PFSK-1 (cell line): ENCODE data around the gene VGLL4.

Experiments
- POLR2AphosphoS5 ChIP-seq: IDR thresholded peaks from 2 replicates; pipeline ENCODE4 v1.6.1; 2012; ENCODE audit warnings: low read depth, mild to moderate bottlenecking, control low read depth, low read length, moderate library complexity
- TAF1 ChIP-seq: IDR thresholded peaks from 2 replicates; pipeline ENCODE4 v1.6.1; 2012; ENCODE audit warnings: low read length, control low read depth, borderline replicate concordance; ENCODE audit not compliant: insufficient read depth
- TF ChIP-seq, protein P1 (sequence below), 2 experiments: IDR thresholded peaks; 2 replicates each; pipeline versions ENCODE4 v1.6.1 to v1.8.0; 2011 to 2012; ENCODE audit warnings: low read depth in 2 of 2, low read length in 2 of 2, control low read depth in 1 of 2, inconsistent platforms in 1 of 2, mild to moderate bottlenecking in 1 of 2, moderate library complexity in 1 of 2; ENCODE audit not compliant: insufficient read depth in 1 of 2

DNA sequence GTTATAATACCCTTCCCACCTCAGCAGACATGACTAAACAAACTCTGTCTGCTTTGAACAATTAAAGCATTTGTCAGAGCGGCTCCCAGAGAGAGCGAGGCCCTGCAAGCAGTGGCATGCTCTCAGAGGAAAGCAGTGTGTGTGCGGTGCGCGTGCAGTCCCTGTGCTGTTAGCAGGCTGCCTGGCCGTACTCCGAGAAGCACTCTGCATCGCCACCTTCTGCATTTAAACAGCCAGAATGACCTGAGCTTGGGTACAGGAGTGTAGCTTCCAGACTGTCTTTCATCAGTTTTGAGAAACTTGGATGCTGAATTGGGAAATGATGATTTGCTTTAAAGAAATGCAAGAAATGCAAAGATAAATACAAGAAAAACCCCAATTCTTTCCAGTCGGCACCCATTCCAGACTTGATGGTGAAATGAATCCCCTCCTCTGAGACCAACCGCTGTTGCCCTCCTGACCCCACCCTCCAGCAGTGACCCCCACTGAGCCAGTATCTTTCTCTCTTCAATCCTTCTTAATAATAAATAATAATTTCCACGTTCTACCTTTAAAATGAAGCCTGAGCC, 113.5 kb downstream of the VGLL4 start:
- no peak for TF ChIP-seq POLR2AphosphoS5
- TF ChIP-seq, protein P1, sequence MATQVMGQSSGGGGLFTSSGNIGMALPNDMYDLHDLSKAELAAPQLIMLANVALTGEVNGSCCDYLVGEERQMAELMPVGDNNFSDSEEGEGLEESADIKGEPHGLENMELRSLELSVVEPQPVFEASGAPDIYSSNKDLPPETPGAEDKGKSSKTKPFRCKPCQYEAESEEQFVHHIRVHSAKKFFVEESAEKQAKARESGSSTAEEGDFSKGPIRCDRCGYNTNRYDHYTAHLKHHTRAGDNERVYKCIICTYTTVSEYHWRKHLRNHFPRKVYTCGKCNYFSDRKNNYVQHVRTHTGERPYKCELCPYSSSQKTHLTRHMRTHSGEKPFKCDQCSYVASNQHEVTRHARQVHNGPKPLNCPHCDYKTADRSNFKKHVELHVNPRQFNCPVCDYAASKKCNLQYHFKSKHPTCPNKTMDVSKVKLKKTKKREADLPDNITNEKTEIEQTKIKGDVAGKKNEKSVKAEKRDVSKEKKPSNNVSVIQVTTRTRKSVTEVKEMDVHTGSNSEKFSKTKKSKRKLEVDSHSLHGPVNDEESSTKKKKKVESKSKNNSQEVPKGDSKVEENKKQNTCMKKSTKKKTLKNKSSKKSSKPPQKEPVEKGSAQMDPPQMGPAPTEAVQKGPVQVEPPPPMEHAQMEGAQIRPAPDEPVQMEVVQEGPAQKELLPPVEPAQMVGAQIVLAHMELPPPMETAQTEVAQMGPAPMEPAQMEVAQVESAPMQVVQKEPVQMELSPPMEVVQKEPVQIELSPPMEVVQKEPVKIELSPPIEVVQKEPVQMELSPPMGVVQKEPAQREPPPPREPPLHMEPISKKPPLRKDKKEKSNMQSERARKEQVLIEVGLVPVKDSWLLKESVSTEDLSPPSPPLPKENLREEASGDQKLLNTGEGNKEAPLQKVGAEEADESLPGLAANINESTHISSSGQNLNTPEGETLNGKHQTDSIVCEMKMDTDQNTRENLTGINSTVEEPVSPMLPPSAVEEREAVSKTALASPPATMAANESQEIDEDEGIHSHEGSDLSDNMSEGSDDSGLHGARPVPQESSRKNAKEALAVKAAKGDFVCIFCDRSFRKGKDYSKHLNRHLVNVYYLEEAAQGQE (IDR thresholded peaks at IDR 0.05; ENCODE audit: insufficient read depth in 1 of 2, low read depth in 2 of 2, low read length in 2 of 2): no peak
- TF ChIP-seq TAF1: no peak
